Mesenchymal stem cell (in vitro differentiated cells and primary cell): ENCODE data around the gene TMOD2.

ENCODE experiments used
- DNase-seq: peaks from one replicate; pipeline ENCODE4 v3.0.0-alpha.2; 2013
- H2AFZ ChIP-seq: one replicate; pipeline ENCODE4 v1.6.1; 2013; ENCODE audit warnings: low read depth, mild to moderate bottlenecking, control low read depth, inconsistent platforms, low read length, moderate library complexity
- H2AK5ac ChIP-seq: 2 replicates; pipeline ENCODE4 v1.6.1; 2013; ENCODE audit warnings: low read length, moderate library complexity, mild to moderate bottlenecking, inconsistent platforms; ENCODE audit not compliant: severe bottlenecking
- H2BK120ac ChIP-seq: one replicate; pipeline ENCODE4 v1.6.1; 2013; ENCODE audit warnings: low read depth, mild to moderate bottlenecking, inconsistent platforms, low read length, moderate library complexity
- H2BK12ac ChIP-seq, 2 experiments: one replicate each; pipeline ENCODE4 v1.6.1; 2013; ENCODE audit warnings: inconsistent platforms in 2 of 2, low read length in 2 of 2, mild to moderate bottlenecking in 2 of 2, moderate library complexity in 2 of 2, control low read depth in 1 of 2
- H2BK15ac ChIP-seq: one replicate; pipeline ENCODE4 v1.6.1; 2013; ENCODE audit warnings: mild to moderate bottlenecking, low read depth, inconsistent platforms; ENCODE audit not compliant: poor library complexity, severe bottlenecking
- H2BK5ac ChIP-seq: 2 replicates; pipeline ENCODE4 v1.6.1; 2013; ENCODE audit warnings: low read depth, mild to moderate bottlenecking, low read length, control low read depth, inconsistent platforms; ENCODE audit not compliant: poor library complexity, severe bottlenecking
- H3K14ac ChIP-seq, 2 experiments: one replicate each; pipeline ENCODE4 v1.6.1; 2013; ENCODE audit warnings: inconsistent platforms in 2 of 2, low read length in 2 of 2, control low read depth in 1 of 2, mild to moderate bottlenecking in 1 of 2, moderate library complexity in 1 of 2
- H3K18ac ChIP-seq, 2 experiments: one replicate each; pipeline ENCODE4 v1.6.1; 2013; ENCODE audit warnings: inconsistent platforms in 2 of 2, low read length in 2 of 2, control low read depth in 1 of 2, low read depth in 1 of 2, mild to moderate bottlenecking in 1 of 2
- H3K23ac ChIP-seq, 2 experiments: one replicate each; pipeline ENCODE4 v1.6.1; 2013; ENCODE audit warnings: inconsistent platforms in 2 of 2, low read length in 2 of 2, mild to moderate bottlenecking in 2 of 2, moderate library complexity in 2 of 2, control low read depth in 1 of 2
- H3K27ac ChIP-seq: 2 replicates; pipeline ENCODE4 v1.5.1; 2013; ENCODE audit warnings: mild to moderate bottlenecking, moderate library complexity, low read length, control low read depth, inconsistent platforms; ENCODE audit not compliant: poor library complexity, severe bottlenecking
- H3K27me3 ChIP-seq, 2 experiments: 2 replicates each; pipeline versions ENCODE4 v1.6.1 to v1.7.0; 2013; ENCODE audit warnings: low read length in 2 of 2, mild to moderate bottlenecking in 2 of 2, moderate library complexity in 2 of 2, control low read depth in 1 of 2, inconsistent platforms in 1 of 2; ENCODE audit not compliant: control insufficient read depth in 1 of 2, insufficient read depth in 1 of 2
- H3K36me3 ChIP-seq, 2 experiments: 2 replicates each; pipeline versions ENCODE4 v1.6.1 to v1.7.0; 2013; ENCODE audit warnings: low read length in 2 of 2, control low read depth in 1 of 2, inconsistent platforms in 1 of 2, low read depth in 1 of 2, mild to moderate bottlenecking in 1 of 2; ENCODE audit not compliant: insufficient read depth in 2 of 2, control insufficient read depth in 1 of 2
- H3K4ac ChIP-seq, 2 experiments: one replicate each; pipeline ENCODE4 v1.6.1; 2013; ENCODE audit warnings: inconsistent platforms in 2 of 2, low read length in 2 of 2, mild to moderate bottlenecking in 2 of 2, moderate library complexity in 2 of 2, control low read depth in 1 of 2, low read depth in 1 of 2
- H3K4me1 ChIP-seq: 2 replicates; pipeline ENCODE4 v1.6.1; 2013; ENCODE audit warnings: low read depth, low read length, control low read depth; ENCODE audit not compliant: control insufficient read depth, insufficient read depth
- H3K4me2 ChIP-seq: 2 replicates; pipeline ENCODE4 v1.6.1; 2013; ENCODE audit warnings: low read length, mild to moderate bottlenecking, inconsistent platforms; ENCODE audit not compliant: poor library complexity, severe bottlenecking
- H3K4me3 ChIP-seq, 2 experiments: 2 replicates each; pipeline versions ENCODE4 v1.5.1 to v1.7.0; 2013; ENCODE audit warnings: low read length in 2 of 2, mild to moderate bottlenecking in 2 of 2, control low read depth in 1 of 2, low read depth in 1 of 2; ENCODE audit not compliant: insufficient read depth in 1 of 2
- H3K79me1 ChIP-seq: replicated peaks from 2 replicates; pipeline ENCODE4 v1.6.1; 2013; ENCODE audit warnings: mild to moderate bottlenecking, control low read depth, low read length, inconsistent platforms; ENCODE audit not compliant: poor library complexity, severe bottlenecking
- H3K9ac ChIP-seq: 2 replicates; pipeline ENCODE4 v1.7.0; 2013; ENCODE audit warnings: mild to moderate bottlenecking, low read length, moderate library complexity
- H3K9me3 ChIP-seq: 2 replicates; pipeline ENCODE4 v1.7.0; 2013; ENCODE audit warnings: mild to moderate bottlenecking, low read length; ENCODE audit not compliant: control insufficient read depth
- H4K8ac ChIP-seq: one replicate; pipeline ENCODE4 v1.6.1; 2013; ENCODE audit warnings: inconsistent platforms, mild to moderate bottlenecking, low read length, moderate library complexity
- H4K91ac ChIP-seq: one replicate; pipeline ENCODE4 v1.6.1; 2013; ENCODE audit warnings: mild to moderate bottlenecking, low read length, inconsistent platforms
- WGBS: methylation state at CpG from one replicate; pipeline ENCODE4 v1.1.7; 2013; ENCODE audit warnings: mixed read lengths; 5-methylcytosine and 5-hydroxymethylcytosine counted together

Gene TMOD2

DNA sequence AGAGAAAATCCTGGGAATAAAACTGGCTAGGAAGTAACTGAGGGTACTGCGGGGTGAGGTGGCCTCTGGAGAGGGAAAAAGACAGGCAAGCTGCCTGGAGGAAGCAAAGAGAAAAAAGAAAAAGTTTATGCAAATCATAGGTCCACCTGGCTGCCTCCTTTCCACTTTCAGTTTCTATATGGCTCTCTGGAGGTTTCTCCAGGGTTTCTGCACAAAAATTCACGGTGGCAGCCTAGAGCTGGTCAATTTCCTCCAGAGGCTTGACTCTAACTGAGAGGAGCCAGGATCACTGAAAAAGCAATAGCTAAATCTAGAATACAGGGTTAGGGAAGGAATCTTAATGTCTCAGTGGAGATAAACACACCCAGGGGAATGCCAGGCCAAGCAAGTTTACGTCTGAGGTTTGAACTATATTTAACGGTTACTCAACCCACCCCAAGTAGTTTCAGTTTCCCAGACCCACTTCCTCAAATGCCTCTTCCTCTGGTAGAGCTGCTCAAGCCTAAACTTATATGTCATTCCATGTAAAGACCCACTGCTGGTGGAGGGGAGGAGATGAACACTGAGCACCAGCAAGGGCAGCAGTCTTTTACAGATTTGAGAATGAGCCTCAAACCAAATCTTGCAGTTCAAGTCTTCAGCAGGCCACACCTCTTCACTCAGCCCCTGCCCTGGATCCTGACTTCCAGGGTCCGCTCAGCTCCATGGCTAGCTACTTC is 19.7 kb upstream of the TMOD2 start:
- Histone ChIP-seq H3K36me3 (no peaks in the 10 kb centered on the region), H2BK12ac (peak overlapping the region; percentile 51 to 96), H4K91ac (peak overlapping the region; percentile 83), H3K27me3 (peaks cover 0 to 11% of the 10 kb centered on the region in 2 experiments), H4K8ac (peak overlapping the region; percentile 76), H2BK5ac (no peak overlapping the region), H3K27ac (no peak overlapping the region), H3K9ac (peak overlapping the region; percentile 18), H2AK5ac (no peak overlapping the region), H2BK15ac (peak overlapping the region; percentile 15), H3K4ac (peak overlapping the region; percentile 70 to 79), H3K23ac (no peak overlapping the region), H3K79me1 (no peaks in the 10 kb centered on the region), H3K4me2 (no peak overlapping the region), H2BK120ac (peak overlapping the region; percentile 56), H3K9me3 (no peaks in the 10 kb centered on the region), H3K18ac (peak overlapping the region; percentile 73 to 78), H3K4me1 (peaks cover 5% of the 10 kb centered on the region), H3K4me3 (peak overlapping the region in 1 of 2 experiments; percentile 42), H3K14ac (no peak overlapping the region), H2AFZ (no peak overlapping the region)
- 42% methylated on average over 5 of the region's 5 CpGs for WGBS
- DNase-seq: peak; percentile 95

DNA sequence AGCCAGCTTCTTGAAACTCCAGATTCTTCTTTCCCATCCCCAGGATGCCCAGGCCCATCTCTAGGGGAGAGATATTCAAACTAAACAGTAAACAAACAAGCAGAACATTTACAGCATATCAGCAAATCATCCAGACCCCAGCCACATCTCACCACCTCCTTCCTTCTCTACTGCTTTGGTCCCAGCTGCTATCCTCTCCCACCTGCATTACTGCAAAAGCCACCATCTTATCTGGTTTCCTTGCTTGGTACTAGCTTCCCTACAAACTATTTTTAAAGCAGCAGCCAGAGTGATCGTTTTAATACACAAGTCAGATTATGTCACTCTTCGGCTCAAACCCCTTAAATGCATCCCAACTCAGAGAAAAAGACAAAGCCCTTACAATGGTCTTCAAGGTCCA is 18.8 kb upstream of the TMOD2 start:
- DNase-seq: no peak
- no peak overlapping the region for H2AK5ac ChIP-seq
- no peak overlapping the region for H2AFZ ChIP-seq
- H3K4me1 ChIP-seq: peaks cover 11% of the 10 kb centered on the region
- no peaks in the 10 kb centered on the region for H3K9me3 ChIP-seq
- no peak overlapping the region for H3K23ac ChIP-seq
- no peak overlapping the region for H2BK5ac ChIP-seq
- peak overlapping the region; percentile 86 for H2BK15ac ChIP-seq
- H4K8ac ChIP-seq: peak overlapping the region; percentile 48
- H2BK120ac ChIP-seq: no peak overlapping the region
- H3K4ac ChIP-seq: peak overlapping the region in 1 of 2 experiments; percentile 49
- H4K91ac ChIP-seq: peak overlapping the region; percentile 59
- H3K18ac ChIP-seq: peak overlapping the region in 1 of 2 experiments; percentile 34
- no peak overlapping the region for H3K4me2 ChIP-seq
- peak overlapping the region in 1 of 2 experiments; percentile 64 for H3K14ac ChIP-seq
- H3K27ac ChIP-seq: no peak overlapping the region
- H3K79me1 ChIP-seq: no peaks in the 10 kb centered on the region
- H3K4me3 ChIP-seq: no peak overlapping the region
- no peak overlapping the region for H3K9ac ChIP-seq
- H3K27me3 ChIP-seq: peaks cover 0 to 13% of the 10 kb centered on the region in 2 experiments
- peak overlapping the region; percentile 37 to 82 for H2BK12ac ChIP-seq
- WGBS: 95% methylated on average over 2 of the region's 2 CpGs
- H3K36me3 ChIP-seq: peaks cover 0 to 2% of the 10 kb centered on the region in 2 experiments

DNA sequence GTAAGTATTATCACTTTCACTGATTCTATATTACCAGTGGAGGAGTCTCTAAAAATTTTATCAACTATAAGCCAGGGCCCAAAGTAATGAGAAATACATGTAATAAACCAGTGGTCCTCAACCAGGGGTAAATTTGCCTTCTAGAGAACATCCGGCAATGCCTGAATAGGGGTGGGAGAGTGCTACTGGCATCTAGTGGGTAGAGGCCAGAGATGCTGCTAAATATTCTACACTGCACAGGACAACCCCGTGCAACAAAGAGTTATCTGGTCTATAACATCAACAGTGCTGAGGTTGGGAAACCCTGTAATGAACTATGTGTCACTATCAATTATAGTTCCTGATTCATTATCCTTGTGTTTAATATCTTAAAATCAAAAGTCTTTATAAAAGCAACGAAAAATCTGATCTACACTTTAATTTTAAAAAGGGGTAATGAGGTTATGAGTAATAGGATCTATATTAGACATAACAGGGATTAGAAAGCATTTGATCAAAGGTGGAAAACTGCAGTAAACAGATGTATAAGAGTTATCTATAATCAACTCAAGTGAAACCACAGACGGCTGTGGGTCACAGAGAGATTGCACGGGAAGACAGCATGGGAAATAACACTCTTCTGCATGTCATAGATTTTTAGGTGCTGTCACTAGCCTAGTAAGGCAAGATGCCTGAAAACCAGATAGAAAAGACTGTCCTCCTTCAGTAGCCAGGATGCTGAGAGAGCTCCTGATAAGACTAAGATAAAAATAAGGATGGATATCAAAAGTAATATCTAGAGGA is 16.0 kb upstream of the TMOD2 start:
- no peaks in the 10 kb centered on the region for H3K9me3 ChIP-seq
- no peak overlapping the region for H2AK5ac ChIP-seq
- H3K4ac ChIP-seq: no peak overlapping the region
- no peak overlapping the region for H3K4me2 ChIP-seq
- no peak overlapping the region for H3K14ac ChIP-seq
- no peak overlapping the region for H3K18ac ChIP-seq
- H4K91ac ChIP-seq: no peak overlapping the region
- no peak overlapping the region for H2BK5ac ChIP-seq
- no peak overlapping the region for H2BK12ac ChIP-seq
- peaks cover 15% of the 10 kb centered on the region for H3K4me1 ChIP-seq
- no peak overlapping the region for H4K8ac ChIP-seq
- H2BK120ac ChIP-seq: no peak overlapping the region
- peaks cover 0 to 21% of the 10 kb centered on the region in 2 experiments for H3K27me3 ChIP-seq
- DNase-seq: no peak
- H2BK15ac ChIP-seq: no peak overlapping the region
- no peak overlapping the region for H2AFZ ChIP-seq
- no peak overlapping the region for H3K4me3 ChIP-seq
- H3K9ac ChIP-seq: no peak overlapping the region
- no peak overlapping the region for H3K27ac ChIP-seq
- H3K23ac ChIP-seq: no peak overlapping the region
- H3K79me1 ChIP-seq: no peaks in the 10 kb centered on the region
- H3K36me3 ChIP-seq: peaks cover 0 to 2% of the 10 kb centered on the region in 2 experiments
- 73% methylated on average over 3 of the region's 5 CpGs for WGBS

GRCh38 chr15:51736069-51736468 is 15.3 kb upstream of the TMOD2 start:
- no peak overlapping the region for H4K8ac ChIP-seq
- H2AFZ ChIP-seq: no peak overlapping the region
- no peak overlapping the region for H3K4ac ChIP-seq
- no peak overlapping the region for H3K27ac ChIP-seq
- peak overlapping the region in 1 of 2 experiments; percentile 18 for H2BK12ac ChIP-seq
- H3K4me1 ChIP-seq: peaks cover 15% of the 10 kb centered on the region
- no peak overlapping the region for H3K4me2 ChIP-seq
- H3K23ac ChIP-seq: no peak overlapping the region
- no peak overlapping the region for H2BK15ac ChIP-seq
- H3K79me1 ChIP-seq: no peaks in the 10 kb centered on the region
- peak; percentile 38 for DNase-seq
- no peak overlapping the region for H2BK5ac ChIP-seq
- peaks cover 0 to 21% of the 10 kb centered on the region in 2 experiments for H3K27me3 ChIP-seq
- no peak overlapping the region for H4K91ac ChIP-seq
- H2AK5ac ChIP-seq: no peak overlapping the region
- peaks cover 0 to 2% of the 10 kb centered on the region in 2 experiments for H3K36me3 ChIP-seq
- peak overlapping the region in 1 of 2 experiments; percentile 84 for H3K4me3 ChIP-seq
- no peak overlapping the region for H3K14ac ChIP-seq
- 100% methylated on average over 2 of the region's 3 CpGs for WGBS
- peak overlapping the region; percentile 70 for H3K9ac ChIP-seq
- H2BK120ac ChIP-seq: no peak overlapping the region
- no peaks in the 10 kb centered on the region for H3K9me3 ChIP-seq
- H3K18ac ChIP-seq: no peak overlapping the region
